Hematopoietic multipotent progenitor cell treated with erythropoietin and hydrocortisone succinate and interleukin-3 and kit ligand, for 15 days (in vitro differentiated cells): ENCODE data around the gene INPP1.

Experiments
- DNase-seq: peaks from one replicate; pipeline ENCODE4 v3.0.0-alpha.2; 2015; ENCODE audit warnings: low spot score

Gene INPP1

DNA sequence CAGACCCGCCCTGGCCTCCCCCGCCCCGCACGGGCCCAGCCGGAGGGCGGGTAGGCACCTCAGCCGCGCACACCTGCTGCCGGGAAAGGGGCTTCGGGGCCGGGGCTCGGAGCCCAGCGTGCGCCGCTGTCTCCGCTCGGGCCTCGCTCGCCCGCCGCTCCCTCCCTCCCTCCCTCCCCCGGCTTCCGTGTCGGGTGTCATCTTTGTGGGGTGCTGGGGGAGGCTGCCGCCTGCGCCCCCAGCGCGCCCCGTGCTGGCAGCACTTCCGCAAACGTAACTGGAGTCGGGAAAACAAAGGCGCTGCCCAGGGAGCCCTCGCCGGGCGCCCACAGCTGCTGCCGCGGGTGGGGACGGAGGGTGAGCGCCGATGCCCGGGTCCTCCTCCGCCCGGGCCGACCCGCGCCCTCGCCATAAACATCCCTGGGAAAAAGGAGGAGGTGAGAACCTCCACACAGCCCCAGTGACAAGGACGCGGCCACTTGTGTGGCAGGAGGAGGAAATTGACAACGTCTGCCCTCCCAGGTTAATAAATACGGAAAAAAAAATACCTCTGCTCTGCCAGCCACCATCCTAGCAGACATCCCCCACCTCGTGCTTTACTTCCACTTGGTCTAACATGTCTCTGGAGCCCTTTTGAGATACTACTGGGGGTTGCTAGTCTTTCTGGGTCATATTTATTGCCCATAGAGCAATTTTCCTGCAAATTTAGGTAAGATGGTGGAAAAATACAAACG lies 65.3 kb downstream of the INPP1 start:
- DNase-seq = peak; percentile 48

DNA sequence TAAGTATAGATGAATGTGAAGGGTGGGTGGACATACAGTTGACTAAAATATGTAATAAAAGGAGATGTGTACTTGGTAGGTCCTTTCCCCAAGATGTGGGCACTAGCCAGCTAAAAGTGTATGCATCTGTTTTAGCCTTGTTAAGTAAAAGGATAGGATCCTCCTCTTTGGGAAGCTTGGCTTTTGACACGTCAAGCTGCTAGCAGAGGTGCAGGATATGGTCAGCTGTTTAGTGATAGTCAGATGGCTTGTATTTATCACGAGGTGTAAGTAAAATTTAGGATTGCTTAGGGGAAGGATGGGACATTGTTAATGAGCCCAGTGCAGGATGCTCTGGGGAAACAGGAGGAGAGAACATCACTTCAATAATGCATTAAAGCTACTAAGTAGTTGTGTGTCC lies 66.2 kb downstream of the INPP1 start:
- no peak for DNase-seq

DNA sequence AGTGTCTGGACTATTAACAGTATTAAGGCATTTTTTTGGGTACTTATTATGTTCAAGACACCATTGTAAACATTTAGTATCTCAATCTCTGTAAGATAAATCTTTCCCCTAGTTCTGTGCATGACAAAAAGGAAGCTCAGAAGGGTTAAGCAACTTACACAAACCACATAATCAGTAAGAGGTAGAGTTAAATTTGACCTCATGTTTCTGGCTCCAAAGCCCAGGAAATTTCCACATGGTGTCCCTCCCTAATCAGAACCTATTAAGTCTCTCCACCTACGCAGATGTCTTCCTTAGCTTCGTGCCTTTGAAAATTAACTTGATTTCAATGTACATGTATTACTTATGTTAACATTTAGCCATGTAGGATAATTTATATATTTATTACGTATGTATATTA lies 66.8 kb downstream of the INPP1 start:
- no peak for DNase-seq

DNA sequence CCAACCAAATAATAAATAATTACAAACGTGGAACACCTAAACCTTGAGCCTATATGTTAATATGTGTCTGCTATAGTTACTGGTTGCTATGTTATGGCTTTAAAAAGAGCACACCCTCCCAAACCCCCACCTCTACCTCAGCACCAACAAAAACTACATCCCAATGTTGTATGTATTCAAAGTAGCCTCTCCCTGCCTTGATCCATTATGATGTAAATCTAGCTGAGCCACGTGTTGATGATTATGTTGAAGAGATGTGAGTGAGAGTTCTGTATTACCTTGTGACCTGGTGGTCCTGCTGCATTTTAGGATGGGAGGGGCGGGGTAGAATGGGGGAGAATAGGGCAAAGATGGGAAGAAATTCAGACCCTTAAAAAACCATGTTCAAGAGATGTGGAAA lies 69.6 kb downstream of the INPP1 start:
- DNase-seq = no peak

GRCh38 chr2:190413421-190413820 lies 70.0 kb downstream of the INPP1 start:
- DNase-seq = no peak

DNA sequence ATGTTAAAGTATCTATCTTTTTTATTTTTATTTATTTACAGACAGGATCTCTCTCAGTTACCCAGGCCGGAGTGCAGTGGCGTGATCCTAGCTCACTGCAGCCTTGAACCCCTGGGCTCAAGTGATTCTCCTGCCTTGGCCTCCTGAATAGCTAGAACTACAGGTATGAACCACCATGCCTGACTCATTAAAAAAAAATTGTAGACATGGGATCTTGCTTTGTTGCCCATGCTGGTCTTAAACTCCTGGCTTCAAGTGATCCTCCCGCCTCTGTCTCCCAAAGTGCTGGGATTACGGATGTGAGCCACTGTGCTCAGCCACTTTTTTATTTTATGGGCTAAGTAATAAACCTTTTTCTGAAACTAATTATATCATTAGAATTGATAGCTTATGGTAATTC lies 71.9 kb downstream of the INPP1 start:
- DNase-seq = no peak

DNA sequence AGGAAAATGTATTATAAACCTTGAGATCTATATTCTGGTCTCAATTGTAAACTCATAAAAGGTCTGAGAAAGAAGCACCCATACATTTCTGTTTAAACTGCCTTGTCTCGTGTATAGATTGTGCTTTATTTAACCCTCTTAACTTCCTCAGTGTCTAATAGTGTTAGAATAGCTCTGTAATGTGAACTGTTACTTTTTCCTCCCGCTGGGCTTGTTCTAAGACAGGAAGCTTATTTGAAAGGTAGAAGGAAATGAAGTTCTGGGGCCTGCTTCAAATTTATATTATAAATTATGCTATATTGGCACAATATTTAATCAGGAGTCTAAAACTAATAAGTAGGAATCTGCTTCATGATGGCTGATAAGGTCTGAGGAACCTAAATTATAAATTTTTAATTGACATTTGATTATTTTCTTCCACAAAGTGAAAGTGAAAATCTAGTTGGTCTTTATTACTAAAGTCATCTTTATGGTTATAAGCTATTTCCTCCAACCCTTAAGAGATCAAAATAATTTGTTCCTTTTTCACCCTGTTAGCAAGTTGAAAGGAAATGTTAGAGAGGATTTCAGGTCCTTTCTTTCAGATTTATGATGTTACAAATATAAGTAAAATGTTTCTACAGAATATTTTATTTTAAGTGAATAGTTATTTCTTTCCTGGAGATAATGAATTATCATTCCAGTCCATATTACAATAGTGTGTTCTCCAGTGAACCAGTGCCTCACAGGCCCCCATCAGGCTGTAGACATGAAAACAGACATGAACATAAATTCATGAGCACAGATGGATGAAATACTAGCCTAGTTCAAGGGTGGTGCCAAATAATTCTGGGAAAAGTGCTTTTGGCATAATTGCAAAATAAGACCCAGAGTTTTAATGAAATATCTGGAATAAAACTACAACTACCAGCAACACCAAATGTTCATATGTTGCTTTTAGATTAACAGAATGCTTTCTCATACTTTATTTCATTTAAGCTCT lies 72.7 kb downstream of the INPP1 start:
- no peak for DNase-seq

GRCh38 chr2:190417045-190417842 lies 73.9 kb downstream of the INPP1 start:
- no peak for DNase-seq

GRCh38 chr2:190418727-190419126 lies 75.3 kb downstream of the INPP1 start:
- no peak for DNase-seq

DNA sequence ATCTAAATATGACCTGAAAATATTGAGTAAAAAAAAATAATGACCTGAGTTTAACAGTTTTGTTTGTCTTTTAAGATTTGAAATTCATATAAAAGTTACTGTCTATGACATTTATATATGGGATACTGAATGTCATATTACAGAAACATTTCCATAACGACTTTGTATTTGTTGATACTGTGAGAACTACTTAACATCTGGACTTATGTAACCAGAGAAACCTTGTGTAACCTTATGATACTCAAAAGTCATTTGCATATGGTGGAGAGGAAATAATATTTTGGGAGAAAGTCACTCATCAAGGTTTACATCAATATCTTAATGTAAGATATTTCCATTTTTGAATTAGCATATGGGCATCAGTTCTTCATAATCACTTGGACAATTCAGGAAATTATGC lies 77.4 kb downstream of the INPP1 start:
- DNase-seq = no peak
